Measurements from ENCODE around the gene OR10G2.
"Not testable (repeated sequence)": the region's sequence is repeated elsewhere in the genome, so short reads cannot be mapped to it uniquely, and the experiment has no call there.

OR10G2 gene

DNA sequence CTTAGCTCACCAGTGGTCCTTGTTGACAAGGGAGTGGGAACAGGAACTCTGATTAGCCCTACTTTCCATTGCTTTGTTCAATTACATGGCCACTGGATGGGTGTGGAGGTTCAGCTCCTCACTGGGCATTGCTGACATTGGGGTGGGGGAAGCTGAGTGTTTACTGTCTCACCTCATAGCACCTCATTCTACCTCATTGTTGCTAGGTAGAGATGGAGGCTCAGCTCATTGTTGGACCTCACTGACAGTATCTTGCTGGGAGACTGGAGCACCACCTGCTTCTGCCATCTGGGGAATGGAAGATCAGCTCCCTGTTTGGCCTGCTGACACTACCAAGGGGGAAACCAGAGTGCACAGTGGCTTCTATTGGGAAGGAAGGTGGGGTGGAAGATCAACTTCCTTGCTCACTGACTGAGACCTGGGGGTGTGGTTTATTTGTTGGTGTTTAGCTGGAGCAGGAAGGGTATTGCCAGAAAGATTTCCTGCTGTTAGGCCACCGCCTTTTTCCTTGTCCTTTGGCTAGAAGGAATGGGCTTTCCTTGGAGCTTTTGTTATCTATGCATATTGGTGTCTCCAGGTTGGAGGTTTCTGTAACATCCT lies 17.6 kb upstream of the OR10G2 start:
- no peak for TF ChIP-seq MYC (IDR thresholded peaks at IDR 0.05; ENCODE audit: low read depth, low read length)
- TF ChIP-seq, protein P1, sequence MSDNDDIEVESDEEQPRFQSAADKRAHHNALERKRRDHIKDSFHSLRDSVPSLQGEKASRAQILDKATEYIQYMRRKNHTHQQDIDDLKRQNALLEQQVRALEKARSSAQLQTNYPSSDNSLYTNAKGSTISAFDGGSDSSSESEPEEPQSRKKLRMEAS (IDR thresholded peaks at IDR 0.05; ENCODE audit: low read depth, low read length): no peak
- TF ChIP-seq POLR2A (IDR thresholded peaks at IDR 0.05; ENCODE audit: extremely low read depth, insufficient read length): no peak
- TF ChIP-seq, protein P2, sequence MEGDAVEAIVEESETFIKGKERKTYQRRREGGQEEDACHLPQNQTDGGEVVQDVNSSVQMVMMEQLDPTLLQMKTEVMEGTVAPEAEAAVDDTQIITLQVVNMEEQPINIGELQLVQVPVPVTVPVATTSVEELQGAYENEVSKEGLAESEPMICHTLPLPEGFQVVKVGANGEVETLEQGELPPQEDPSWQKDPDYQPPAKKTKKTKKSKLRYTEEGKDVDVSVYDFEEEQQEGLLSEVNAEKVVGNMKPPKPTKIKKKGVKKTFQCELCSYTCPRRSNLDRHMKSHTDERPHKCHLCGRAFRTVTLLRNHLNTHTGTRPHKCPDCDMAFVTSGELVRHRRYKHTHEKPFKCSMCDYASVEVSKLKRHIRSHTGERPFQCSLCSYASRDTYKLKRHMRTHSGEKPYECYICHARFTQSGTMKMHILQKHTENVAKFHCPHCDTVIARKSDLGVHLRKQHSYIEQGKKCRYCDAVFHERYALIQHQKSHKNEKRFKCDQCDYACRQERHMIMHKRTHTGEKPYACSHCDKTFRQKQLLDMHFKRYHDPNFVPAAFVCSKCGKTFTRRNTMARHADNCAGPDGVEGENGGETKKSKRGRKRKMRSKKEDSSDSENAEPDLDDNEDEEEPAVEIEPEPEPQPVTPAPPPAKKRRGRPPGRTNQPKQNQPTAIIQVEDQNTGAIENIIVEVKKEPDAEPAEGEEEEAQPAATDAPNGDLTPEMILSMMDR (IDR thresholded peaks at IDR 0.05; ENCODE audit: low read depth, low read length): no peak
- no peak for DNase-seq (ENCODE audit: low read depth)
- no peak overlapping the region for H3K4me3 ChIP-seq (ENCODE audit: low read depth, low read length)

DNA sequence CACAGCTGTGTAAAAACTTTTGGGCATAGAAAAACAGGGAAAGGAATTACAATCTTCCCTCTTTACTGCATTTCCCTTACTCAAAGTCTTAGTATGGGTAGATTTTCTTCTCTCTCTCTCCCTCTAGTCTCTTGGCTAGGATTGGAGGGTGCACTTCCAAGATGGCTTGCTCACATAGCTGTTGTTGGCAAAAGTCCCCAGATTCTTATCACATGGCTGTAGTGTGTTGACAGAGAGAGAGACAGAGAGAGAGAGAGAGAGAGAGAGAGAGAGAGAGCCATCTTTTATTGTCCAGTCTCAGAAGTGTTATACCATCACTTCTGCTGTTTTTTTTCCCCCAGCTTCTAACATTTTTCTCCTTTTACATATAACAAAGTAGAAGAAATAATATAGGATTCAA lies 12.6 kb upstream of the OR10G2 start:
- no peak overlapping the region for H3K4me3 ChIP-seq (ENCODE audit: low read depth, low read length)
- TF ChIP-seq, protein P1 (IDR thresholded peaks at IDR 0.05; ENCODE audit: low read depth, low read length): no peak
- TF ChIP-seq, protein P2 (IDR thresholded peaks at IDR 0.05; ENCODE audit: low read depth, low read length): no peak
- TF ChIP-seq MYC (IDR thresholded peaks at IDR 0.05; ENCODE audit: low read depth, low read length) (no peak), POLR2A (IDR thresholded peaks at IDR 0.05; ENCODE audit: extremely low read depth, insufficient read length) (no peak)
- no peak for DNase-seq (ENCODE audit: low read depth)

DNA sequence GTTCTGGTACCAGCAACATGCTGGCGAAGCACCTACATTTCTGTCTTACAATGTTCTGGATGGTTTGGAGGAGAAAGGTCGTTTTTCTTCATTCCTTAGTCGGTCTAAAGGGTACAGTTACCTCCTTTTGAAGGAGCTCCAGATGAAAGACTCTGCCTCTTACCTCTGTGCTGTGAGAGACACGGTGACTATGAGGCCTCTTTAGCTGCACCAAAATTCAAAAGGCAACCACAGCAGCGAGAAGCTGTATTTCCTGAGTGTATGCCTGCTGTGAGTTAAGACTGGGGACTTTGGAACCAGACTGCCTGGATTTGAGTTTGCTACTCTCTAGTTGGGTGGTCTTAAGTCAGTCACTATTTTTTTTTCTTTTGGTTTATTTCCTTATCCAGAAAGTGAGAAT lies 8.7 kb upstream of the OR10G2 start:
- H3K4me3 ChIP-seq (ENCODE audit: low read depth, low read length): no peak overlapping the region
- DNase-seq (ENCODE audit: low read depth): no peak
- TF ChIP-seq MYC (IDR thresholded peaks at IDR 0.05; ENCODE audit: low read depth, low read length): no peak
- TF ChIP-seq, protein P1 (IDR thresholded peaks at IDR 0.05; ENCODE audit: low read depth, low read length): no peak
- TF ChIP-seq, protein P2 (IDR thresholded peaks at IDR 0.05; ENCODE audit: low read depth, low read length): no peak
- TF ChIP-seq POLR2A (IDR thresholded peaks at IDR 0.05; ENCODE audit: extremely low read depth, insufficient read length): no peak

DNA sequence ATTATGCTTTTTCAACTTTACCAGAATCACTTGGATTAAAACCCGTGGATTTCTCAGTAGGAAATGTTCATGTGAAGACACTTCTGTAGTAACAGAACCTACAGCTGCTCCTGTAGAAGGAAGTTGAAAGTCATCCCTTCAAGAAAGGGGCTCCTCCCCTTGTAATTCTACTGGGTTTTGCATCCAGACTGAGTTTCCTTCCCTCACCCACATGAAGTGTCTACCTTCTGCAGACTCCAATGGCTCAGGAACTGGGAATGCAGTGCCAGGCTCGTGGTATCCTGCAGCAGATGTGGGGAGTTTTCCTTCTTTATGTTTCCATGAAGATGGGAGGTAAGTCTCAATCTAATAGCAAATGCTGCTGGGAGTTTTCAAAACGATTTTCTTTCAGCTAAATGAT lies 7.9 kb upstream of the OR10G2 start:
- no peak for TF ChIP-seq MYC (IDR thresholded peaks at IDR 0.05; ENCODE audit: low read depth, low read length)
- TF ChIP-seq POLR2A (IDR thresholded peaks at IDR 0.05; ENCODE audit: extremely low read depth, insufficient read length): no peak
- TF ChIP-seq, protein P2 (IDR thresholded peaks at IDR 0.05; ENCODE audit: low read depth, low read length): no peak
- TF ChIP-seq, protein P1 (IDR thresholded peaks at IDR 0.05; ENCODE audit: low read depth, low read length): no peak
- no peak for DNase-seq (ENCODE audit: low read depth)
- H3K4me3 ChIP-seq (ENCODE audit: low read depth, low read length): no peak overlapping the region

DNA sequence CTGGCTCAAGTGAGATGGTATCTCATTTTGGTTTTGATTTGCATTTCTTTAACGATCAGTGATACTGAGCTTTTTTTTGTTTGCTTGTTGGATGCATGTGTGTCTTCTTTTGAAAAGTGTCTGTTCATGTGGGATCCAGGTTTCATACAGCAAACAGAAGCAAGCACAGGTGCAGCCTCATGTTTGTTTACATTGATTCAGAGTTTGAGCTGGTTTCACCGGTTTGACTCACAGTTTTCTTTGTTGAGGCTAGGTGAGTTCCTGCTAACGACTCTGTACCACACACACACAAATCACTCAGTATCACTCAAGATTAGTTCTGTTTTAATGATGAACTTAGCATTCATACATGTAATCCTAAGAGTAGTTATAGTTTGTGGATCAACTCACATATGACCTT lies 3.7 kb downstream of the OR10G2 start:
- TF ChIP-seq POLR2A (IDR thresholded peaks at IDR 0.05; ENCODE audit: extremely low read depth, insufficient read length): no peak
- no peak for TF ChIP-seq MYC (IDR thresholded peaks at IDR 0.05; ENCODE audit: low read depth, low read length)
- TF ChIP-seq, protein P2 (IDR thresholded peaks at IDR 0.05; ENCODE audit: low read depth, low read length): no peak
- TF ChIP-seq, protein P1 (IDR thresholded peaks at IDR 0.05; ENCODE audit: low read depth, low read length): no peak
- DNase-seq (ENCODE audit: low read depth): no peak

DNA sequence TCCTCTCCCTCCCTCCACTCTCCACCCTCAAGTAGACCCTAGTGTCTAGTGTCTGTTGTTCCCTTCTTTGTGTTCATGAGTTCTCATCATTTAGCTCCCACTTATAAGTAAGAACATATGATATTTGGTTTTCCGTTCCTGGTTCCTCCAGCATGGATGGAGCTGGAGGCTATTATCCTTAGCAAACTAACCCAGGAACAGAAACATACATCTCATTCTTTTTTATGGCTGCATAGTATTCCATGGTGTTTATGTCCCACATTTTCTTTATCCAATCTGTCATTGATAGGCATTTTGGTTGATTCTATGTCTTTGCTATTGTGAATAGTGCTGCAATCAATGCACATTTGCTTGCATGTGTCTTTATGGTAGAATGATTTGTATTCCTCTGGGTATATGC lies 4.2 kb downstream of the OR10G2 start:
- not testable (repeated sequence) for DNase-seq (ENCODE audit: low read depth); H3K4me3 ChIP-seq (ENCODE audit: low read depth, low read length)

More for the DNA sequence above, 3.7 kb downstream of the OR10G2 start:
- no peak overlapping the region for H3K4me3 ChIP-seq (ENCODE audit: low read depth, low read length)
